COR-L47 (cell line): ENCODE data around the gene ATP2B2.

Experiments used
- DNase-seq: peaks from one replicate; lab custom pipeline; 2025; lab: John Stamatoyannopoulos, UW

ATP2B2 gene

DNA sequence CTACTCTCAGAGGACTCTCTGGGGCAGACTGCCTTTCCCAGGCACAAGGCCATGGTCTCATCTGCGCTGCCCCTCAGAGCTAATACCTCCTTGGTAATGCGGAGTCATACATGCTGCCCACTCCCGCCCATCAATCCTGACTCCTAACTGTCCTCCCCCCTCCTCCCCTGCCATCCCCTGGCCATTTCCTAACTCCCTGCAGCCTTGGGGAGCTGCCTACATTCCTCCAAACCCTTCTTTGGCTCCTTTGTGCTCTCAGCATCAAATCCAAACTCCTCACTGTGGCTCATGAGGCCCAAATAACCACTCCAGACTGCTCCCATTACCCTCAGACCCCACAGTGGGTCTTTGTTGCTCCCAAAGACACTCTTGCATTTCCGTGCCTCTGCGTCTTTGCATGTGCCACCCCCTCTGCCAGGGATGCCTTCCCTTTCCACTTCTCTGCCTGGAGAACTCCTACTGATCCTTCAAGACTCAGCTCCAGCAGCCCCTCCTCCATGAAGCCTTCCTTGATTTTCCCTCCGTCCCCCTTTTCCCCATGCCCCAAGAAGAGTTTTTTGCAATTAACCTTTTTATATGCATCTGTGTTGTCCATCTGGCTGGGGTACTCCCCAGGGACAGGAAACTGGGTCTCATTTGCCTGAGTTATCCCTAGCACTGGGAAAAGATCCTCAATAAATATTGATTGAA is 5.5 kb upstream of the ATP2B2 start:
- DNase-seq, result no peak

DNA sequence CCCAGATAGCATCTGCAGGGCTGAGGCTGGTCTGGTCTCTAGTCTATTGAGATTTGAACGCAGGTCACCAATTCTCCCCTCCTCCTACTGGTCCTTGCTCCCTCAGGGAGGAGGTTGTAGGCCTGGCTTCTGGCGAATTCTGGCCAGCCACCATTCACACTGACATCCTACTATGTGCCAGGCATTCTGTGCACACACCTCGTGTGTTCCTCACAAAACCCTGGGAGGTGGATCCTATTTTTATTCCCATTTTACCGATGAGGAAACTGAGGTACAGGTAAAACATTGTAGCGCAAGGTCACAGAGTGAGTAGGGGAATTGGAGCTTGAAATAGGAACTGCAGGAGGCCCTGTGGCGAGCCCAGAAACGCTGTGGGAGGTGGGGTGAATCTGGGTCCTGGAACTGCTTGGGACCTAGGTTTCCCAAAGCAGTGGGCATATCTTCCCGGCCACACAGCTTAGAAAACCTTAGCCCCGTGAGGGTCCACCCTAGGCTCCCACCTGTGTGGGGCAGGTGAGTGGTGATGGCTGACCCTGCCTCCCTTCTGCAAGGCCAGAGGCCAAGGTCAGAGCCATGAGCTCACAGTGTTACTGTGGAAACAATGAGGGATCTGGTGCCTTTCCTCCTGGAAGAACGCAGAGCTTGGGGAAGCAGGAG is 4.8 kb upstream of the ATP2B2 start:
- DNase-seq, result no peak

DNA sequence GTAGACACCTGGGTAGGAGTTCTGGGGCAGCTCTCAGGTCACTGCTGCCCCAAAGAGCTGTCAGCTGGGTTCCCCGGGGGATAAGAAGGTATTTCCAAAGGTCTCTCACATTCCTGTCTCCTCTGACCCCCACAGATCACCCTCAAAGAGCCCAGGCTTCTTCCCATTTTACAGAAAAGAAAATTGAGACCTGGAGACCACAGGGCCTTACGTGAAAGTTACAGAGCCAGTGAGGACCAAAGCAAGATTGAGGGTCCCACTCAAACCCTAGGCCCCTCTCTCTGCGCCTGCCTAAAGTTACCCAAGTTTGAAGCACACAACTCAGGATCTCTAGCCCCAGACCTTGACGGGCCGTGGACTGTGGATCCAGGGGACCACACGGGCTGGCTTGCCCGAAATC is 3.9 kb upstream of the ATP2B2 start:
- DNase-seq, result no peak

DNA sequence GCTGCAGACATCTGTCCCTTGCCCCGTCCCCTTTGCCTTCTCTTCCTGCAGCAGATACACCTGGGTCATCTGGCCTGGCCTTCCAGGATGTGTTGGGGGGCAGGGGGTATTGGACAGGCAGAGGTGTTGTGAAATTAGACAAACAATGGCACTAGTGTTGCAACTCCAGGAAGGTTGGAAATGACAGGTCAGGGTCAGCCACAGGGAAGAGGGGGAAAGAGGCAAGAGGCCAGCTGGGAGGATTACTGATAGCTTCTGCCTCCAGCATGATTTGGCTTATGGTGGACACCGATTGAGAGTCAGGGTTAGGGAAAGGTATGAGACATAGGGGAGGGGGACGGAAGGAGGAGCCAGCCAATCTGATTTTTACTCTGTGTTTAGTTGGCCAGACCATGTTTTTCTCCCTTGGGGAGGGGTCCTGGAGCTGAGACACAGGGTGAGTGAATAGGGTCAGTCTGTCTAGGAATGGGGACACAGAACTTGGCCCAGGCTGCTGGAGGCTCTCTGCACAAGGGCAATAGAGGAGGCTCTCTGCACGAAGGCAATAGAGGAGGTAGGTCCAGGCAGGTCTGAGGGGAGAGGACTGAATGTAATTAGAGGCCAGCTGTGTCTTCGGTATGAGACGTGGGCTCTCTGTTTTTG is 3.4 kb upstream of the ATP2B2 start:
- DNase-seq, result no peak

DNA sequence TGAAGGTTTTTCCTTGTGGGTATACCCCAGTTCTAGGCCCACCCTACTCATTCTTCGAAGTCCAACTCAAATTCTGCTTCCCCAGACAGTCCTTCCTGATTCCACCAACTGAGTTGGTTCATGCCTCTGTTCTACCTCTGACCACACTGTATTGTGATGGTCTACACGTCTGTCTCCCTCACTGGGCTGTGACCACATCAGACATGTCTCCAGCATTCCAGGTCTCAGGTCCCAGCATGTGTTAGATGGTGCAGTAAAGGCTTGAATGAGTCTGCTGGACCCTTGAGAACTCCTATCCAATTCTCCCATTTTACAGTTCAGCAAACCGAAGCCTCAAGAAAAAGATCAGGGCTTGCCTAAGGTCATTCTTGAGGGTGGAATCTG is 2.8 kb upstream of the ATP2B2 start:
- DNase-seq, result no peak

DNA sequence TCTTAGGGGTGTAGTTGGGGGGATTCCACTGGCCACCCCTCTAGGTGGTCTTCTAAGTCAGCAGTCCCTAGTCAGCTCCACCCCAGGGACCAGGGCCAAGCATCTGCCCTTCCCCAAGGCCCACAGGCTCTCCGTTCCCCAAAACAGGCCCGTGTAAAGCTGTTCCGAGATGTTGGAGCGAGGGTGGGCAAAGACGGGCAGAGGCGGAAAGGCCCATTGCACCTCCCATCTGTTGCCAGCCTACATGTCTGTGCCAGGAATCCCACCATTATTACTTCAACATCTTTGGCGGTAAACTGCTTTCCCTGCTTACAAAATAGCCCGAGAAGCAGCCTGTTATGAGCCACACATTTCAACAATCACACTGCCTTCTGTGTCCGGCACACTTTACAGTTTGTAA is 1.9 kb upstream of the ATP2B2 start:
- no peak for DNase-seq

DNA sequence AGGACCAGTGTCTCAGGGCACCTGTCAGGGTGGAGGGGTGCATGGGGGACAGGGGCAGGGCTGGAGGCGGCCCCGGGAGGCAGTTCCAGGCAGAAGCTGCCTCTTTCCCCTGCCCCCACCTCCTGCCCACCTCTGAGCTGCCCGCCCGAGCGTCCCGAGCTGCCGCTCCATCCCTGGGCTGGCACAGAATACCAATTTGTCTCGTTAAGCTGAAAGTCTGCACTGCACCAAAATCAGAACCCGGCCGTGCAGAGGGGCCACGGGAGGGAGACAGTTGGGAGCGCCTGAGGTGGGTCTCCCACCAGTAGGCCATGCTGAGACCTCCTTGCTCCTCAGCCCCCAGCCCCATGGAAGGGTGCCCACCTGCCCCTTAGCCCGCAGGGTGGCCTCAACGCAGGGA is 1.3 kb upstream of the ATP2B2 start:
- DNase-seq, result no peak

DNA sequence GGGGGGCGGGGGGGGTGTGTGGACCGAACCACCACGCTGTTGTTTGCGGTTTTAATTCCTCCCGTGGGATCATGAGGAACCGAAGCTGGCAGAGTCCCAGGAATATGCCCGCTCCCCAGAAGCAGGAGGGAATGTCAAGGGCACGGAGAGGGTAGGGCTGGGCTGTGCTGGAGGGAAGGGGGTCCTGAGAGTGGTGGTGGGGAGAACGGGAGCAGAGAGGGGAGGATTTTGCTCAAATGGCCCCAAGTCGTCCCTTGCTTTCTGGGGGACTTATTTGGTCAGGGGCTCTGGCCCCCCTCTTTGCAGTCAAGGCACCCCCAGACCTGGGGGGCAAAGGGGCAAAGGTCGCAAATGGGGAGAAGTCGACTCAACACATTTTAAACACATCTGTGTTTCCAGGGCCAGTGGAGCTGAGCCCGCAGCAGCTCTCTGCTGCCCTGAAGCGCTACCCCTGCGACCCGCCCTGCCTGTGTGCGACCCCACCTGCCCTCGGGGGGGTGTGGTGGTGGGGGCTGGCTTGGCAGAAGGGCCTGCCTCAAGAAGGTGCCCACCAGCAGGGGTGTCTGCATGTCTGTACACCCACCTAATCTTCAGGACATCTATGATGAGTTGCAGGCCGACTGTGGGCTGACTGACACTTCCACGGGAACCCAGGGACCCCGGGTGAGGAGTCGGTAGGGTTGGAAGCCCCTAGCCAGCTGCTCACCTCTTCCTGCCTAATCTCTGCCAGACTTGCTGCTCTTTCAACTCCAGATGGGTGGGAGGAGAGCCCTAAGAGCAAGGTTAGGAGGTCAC is 602 bp upstream of the ATP2B2 start:
- DNase-seq, result no peak

DNA sequence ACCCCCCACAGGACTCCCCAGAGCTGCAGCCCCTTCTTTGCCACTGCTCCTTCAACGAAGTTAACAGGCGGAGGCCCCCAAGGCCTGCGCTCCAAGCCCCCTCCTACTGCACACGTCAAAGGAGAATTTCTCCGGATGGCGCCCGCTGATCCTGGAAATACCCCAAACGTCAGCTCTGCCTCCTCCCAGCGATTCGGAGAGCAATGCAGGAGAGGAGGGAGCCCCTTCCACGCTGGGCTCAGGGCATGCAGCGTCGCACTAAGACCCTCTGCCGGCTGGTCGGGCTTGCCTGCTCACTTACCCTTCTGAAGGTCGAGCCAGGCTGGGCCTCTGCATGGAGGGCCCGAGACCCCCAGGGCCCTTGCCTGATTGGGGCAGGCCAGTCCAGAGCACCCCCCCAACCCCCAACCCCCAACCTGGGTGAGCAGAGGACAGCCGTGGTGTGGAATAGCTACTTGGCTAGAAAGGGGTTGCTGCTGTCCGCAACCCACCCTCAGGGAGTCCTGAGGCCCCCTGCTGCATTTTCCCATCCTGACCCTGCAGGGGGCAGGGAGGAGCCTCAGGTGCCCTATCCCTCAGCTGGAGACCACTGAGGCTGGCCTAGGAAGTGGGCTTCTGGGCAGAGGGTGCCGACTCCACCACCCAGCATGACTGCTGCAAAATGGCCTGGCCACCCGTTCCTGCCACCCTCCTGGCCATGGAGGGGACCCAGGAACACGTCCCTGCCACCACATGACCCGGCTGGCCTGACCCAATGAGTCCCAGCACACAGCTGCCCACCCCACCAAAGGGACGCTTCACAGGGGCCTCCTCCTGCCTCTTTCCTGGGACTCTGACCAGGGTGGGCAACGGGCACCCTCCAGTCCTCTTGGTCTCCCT is 976 bp downstream of the ATP2B2 start:
- DNase-seq, result no peak

DNA sequence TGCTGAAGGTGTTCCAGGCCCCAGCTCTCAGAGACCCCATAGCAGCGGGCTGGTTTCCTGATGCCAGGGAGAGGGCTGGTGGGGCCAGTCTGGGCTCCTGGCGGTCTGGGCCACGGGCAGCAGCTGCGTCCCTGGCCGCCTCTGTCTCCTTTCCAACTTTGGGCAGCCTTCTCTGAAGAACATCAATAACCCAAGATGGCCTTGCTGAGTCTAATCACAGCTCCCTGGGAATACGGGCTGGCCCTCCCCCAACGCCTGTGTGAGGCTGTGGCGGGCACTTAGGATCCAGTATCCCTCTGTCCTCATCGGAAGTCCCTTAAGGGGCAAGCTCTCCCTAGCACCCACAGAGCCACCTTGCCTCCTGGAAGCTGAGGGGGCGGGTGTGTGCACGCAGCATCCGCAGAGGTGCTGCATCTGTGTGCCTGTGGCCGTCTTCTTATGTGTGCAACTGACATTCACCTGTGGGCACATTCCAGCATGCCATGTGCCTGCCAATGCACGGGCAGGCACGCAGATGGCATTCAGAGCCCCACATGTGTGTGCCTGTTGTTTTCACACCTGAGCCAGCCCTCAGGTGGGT is 2.1 kb downstream of the ATP2B2 start:
- no peak for DNase-seq

DNA sequence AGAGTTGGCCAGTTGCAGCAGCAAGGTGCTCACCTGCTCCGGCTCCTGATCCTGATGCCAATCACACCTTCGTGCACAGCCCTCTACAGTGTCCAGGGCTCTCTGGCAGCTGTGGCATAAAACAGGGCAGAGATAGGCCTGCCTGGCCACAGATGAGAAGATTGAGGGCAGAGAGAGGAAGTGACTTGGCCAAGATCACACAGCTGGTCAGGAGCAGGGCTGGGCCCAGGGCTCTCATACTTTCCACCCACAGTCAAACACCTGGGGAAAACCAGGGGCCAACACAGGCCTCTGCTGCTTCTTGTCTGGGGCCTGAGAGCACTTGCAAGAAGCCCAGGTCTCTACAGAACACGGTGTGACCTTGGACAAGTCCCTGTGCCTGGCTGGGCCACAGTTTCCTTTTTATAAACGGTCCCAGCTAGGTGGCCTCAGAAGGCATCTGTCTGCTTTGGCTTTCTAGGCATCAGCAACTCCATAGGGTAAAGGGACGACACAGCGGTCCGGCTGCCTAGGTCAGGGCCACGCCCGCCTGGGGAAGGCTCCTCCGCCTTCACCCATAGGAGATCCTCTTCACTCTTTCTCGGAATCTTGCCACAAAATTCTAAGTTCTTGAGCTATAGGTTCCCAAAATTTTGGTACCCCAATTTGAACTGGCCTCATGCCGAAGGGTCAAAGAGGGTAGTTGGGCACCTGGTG is 3.1 kb downstream of the ATP2B2 start:
- DNase-seq, result no peak

DNA sequence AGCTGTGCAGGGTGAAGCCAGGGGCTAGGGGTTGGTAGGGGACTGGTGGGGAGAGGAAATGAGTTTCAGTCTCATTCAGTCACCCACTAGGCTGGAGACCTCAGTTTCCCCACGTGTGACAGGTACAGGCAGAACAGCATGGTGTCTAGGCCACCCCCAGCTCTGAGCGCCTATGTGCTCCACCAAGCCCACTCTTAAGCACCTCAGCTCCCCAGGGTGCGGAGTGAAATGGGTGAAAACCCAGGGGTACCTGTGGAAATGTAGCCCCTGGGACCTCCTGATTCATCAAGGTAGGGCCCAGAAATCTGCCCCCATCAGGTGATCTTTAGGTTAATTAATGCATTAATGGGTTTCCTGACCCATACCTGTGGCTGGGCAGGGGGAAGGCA is 3.7 kb downstream of the ATP2B2 start:
- DNase-seq, result no peak

DNA sequence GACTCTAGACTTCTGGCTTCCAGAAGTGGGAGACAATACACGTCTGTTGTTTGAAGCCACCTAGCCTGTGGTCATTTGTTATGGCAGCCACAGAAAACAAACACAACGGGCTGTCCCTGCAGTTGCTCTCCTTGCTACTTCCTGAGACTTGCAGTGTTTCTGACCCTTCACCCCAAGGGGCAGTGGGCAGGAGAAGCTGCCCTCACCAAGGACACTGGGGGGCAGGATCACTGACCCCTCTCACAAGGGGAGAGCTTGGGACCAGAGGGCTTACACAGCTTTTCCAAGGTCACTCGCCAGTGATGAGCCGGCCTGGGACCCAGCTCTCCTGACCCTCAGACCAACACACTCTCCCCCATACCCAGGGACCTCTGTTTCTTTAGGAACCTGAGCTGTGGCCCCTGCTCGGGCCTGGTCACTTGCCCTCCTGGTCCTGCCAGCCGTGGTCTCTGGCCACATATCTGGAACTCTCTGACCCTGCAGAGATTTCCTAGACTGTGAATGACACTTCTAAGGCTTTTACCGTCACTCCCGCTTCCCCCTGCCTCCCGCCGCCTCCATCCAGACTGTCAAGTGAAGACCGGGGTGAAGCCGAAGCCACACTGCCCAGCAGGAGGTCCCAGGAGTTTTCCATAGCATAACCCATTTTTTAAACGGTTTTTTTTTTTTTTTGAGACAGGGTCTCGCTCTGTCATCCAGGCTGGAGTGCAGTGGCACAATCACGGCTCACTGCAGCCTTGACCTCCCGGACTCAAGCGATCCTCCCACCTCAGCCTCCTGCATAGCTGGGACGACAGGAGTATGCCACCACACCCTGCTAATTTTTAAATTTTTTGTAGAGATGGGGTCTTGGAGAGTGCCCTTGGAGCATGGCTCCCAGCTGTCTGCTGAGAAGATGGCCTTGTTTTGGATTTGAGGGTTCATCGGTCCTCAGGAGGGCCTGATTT is 4.4 kb downstream of the ATP2B2 start:
- DNase-seq, result no peak

DNA sequence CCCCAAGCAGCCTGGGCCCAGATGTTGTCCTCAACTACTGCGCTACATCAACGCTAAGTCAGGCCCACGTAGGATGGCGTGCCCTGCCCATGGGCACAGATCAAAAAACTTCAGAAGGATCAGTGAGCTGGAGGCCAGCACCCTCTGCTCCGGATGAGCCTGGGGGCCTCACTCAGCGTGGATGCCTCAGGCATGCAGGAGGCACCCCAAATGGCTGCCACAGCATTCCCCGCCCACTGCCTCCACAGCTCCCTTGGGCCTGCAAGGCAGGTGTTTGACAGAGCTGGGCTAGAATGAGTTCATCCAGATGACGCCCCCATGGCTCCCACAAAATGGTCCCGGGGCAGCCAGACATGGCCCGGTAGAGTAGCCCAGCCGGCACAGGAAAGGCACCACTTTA is 7.1 kb downstream of the ATP2B2 start:
- no peak for DNase-seq

DNA sequence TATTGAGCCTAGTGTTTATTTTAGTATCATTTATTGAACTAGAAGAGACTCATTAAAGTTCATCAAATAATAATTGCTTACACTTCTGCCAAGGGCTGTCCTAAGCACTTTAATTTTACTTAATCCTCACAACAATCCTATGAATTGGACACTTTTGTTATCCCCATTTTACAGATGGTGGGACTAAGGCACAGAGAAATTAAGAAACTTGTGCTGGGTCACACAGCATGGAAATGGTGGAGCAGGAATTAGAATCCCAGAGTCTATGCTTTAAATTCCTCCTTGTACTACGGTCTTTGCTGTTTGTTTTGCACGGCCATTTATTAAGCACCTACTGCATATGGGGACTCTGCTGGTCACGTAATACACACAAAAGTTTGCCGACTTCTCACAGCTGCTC is 7.9 kb downstream of the ATP2B2 start:
- no peak for DNase-seq

DNA sequence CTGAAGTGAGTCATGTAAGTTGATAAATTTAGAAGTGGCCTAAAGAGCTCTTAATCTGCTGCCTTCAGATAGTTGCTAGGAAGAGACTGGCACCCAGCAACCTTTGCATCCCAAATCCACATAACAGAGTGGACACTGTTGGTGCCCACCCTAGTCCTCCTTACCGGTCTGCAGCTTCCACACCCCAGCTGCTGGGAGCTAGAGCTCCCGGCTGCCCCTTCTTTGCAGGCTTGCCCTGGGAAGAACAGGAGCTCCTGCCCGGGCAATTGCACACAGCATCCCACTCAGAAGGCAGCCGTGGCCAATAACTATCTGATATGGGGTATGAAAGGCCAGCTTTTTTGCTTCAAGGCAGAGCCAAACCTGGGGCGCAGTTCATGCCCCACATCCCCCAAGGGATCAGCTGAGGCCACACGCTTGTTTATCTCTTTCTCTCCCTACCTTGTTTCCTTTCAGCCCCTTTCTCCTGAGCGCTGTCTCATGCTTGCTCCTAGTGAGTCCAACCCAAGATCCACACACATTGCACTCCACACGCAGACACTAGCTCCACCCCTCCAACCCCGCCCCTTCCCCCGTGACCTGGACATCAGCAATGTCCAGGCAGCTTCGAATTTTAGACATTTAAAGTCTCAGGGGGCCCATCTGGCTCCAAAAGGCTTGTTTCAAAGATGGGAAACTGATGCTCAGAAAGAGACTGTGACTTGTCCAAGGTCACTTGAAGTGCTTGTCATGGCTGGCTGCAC is 9.1 kb downstream of the ATP2B2 start:
- no peak for DNase-seq

DNA sequence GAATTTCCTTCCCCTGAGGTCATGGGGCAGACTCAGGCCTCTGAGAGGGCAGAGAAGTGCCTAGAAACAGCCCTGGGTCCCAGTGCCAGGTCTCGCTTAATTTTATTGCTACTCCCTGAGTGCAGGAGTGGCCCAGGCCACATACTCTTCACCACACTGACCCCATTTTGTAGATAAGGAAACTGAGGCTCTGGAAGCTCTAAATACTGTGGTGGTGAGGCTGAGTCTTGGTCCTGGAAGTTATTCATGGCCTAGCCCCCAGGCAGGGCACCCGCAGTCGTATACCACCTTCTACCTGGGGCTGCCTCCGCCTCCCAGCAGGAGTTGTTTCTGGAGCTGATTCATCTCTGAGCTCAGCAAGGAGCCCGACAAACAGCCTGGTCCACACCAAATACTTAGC is 9.8 kb downstream of the ATP2B2 start:
- no peak for DNase-seq

DNA sequence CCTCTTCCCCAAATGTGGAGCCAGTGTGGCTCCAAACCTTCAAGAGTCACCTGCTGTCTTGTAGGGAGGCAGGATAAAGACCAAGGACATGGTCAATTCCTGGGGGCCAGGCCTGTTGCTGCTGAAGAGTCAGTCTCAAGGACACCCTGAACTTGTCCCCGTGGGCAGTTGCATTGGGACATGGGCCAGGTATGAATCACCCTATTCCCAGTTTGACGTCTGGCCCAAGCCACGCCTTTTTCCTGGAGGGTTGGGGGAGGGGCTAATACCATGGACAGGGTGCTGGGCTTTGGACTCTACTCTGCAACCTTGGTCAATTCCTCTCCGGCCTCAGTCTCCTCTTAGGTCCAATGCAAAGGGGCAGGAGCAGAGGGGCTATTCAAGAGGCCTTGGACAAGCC is 10.4 kb downstream of the ATP2B2 start:
- DNase-seq, result no peak

DNA sequence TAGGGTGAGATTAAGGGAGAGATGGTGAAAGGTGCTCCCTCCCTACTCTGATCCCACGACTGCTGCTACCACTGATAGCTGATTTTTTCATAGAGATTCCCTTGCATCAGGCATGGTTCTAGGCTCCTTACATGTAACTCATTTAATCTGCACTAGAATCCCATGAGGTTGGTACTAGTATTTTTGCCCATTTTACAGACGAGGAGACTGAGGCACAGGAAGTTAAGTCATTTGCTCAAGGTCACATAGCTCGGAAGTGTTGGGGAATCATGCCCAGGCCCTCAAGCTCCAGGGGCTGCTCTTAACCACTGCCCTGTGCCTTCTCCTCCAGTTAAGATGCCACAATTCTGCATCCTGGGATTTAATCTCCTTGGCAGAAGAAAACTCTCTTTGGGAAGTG is 11.2 kb downstream of the ATP2B2 start:
- no peak for DNase-seq
